ENCODE measurements around the gene EFCAB12. TPM values are rescaled to one million over a fixed set of nuclear protein-coding genes. Genes with fewer than 3 reads are reported as not detected.

The EFCAB12 gene
- total RNA-seq, 1 experiment from 2014 or later, result 0.54 TPM

DNA sequence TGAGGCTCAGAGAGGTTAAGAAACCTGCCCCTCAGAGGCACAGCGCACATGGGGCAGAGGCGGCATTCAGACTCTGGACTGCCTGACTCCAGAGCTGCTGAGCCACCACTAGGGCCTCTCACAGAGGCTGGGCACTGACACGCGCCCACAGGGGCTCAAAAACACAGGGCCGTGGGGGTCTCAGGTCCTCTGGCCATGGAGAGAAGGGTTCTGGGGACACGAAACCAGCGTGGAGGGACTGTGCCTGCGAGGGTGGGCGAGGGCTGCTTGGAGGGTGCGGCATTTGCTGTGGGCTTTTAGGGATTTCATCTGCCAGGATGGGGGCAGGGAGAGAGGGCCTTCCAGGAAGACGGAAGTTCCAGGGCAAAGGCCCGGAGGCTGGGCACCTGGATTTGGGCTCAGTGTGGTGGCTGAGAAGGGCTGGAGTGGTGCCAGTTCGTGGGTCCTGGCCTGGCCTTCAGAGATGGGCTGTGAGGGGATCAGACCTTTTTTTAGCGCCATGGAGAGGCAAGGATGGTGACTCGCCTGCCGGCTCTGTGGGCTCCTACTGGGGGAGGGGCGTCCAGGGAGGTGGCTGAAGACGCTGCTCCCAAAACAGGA is 69.6 kb downstream of the EFCAB12 start:
- intact Hi-C loops (cut with micrococcal nuclease; ENCODE audit: unreplicated experiment) (no loop called here), in situ Hi-C loops (cut with HindIII; ENCODE audit: low pct_unique_long_range_greater_than_20kb, low sequenced_read_pairs) (no loop called here)
- no peaks in the 10 kb centered on the region for H3K27me3 ChIP-seq (ENCODE audit: control insufficient read depth, insufficient read depth, low read length)
- H3K36me3 ChIP-seq (ENCODE audit: control insufficient read depth, insufficient read depth, low read length), result no peaks in the 10 kb centered on the region
- no peaks in the 10 kb centered on the region for H3K9me3 ChIP-seq (ENCODE audit: control insufficient read depth, insufficient read depth, low read depth, low read length)
- ATAC-seq (peak; percentile 61), DNase-seq (ENCODE audit: low read depth, low spot score) (no peak)
- TF ChIP-seq, protein P1, sequence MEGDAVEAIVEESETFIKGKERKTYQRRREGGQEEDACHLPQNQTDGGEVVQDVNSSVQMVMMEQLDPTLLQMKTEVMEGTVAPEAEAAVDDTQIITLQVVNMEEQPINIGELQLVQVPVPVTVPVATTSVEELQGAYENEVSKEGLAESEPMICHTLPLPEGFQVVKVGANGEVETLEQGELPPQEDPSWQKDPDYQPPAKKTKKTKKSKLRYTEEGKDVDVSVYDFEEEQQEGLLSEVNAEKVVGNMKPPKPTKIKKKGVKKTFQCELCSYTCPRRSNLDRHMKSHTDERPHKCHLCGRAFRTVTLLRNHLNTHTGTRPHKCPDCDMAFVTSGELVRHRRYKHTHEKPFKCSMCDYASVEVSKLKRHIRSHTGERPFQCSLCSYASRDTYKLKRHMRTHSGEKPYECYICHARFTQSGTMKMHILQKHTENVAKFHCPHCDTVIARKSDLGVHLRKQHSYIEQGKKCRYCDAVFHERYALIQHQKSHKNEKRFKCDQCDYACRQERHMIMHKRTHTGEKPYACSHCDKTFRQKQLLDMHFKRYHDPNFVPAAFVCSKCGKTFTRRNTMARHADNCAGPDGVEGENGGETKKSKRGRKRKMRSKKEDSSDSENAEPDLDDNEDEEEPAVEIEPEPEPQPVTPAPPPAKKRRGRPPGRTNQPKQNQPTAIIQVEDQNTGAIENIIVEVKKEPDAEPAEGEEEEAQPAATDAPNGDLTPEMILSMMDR (IDR thresholded peaks at IDR 0.05), result no peak
- TF ChIP-seq, protein P2, sequence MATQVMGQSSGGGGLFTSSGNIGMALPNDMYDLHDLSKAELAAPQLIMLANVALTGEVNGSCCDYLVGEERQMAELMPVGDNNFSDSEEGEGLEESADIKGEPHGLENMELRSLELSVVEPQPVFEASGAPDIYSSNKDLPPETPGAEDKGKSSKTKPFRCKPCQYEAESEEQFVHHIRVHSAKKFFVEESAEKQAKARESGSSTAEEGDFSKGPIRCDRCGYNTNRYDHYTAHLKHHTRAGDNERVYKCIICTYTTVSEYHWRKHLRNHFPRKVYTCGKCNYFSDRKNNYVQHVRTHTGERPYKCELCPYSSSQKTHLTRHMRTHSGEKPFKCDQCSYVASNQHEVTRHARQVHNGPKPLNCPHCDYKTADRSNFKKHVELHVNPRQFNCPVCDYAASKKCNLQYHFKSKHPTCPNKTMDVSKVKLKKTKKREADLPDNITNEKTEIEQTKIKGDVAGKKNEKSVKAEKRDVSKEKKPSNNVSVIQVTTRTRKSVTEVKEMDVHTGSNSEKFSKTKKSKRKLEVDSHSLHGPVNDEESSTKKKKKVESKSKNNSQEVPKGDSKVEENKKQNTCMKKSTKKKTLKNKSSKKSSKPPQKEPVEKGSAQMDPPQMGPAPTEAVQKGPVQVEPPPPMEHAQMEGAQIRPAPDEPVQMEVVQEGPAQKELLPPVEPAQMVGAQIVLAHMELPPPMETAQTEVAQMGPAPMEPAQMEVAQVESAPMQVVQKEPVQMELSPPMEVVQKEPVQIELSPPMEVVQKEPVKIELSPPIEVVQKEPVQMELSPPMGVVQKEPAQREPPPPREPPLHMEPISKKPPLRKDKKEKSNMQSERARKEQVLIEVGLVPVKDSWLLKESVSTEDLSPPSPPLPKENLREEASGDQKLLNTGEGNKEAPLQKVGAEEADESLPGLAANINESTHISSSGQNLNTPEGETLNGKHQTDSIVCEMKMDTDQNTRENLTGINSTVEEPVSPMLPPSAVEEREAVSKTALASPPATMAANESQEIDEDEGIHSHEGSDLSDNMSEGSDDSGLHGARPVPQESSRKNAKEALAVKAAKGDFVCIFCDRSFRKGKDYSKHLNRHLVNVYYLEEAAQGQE (IDR thresholded peaks at IDR 0.05; ENCODE audit: insufficient read depth in 1 of 2, low read depth in 2 of 2, low read length in 1 of 2), result no peak
- TF ChIP-seq POLR2AphosphoS5 (IDR thresholded peaks at IDR 0.05; ENCODE audit: low read depth, low read length), result no peak
- no peak for TF ChIP-seq SIN3A (IDR thresholded peaks at IDR 0.05; ENCODE audit: borderline replicate concordance, insufficient read depth, low read depth, low read length)
- TF ChIP-seq TCF7L2 (IDR thresholded peaks at IDR 0.05; ENCODE audit: low read depth, low read length), result no peak
- POLR2A ChIA-PET, result no interaction called here
- no TSS peak for BruUV-seq (replicated peaks)
- H3K4me1 ChIP-seq (ENCODE audit: control insufficient read depth, insufficient read depth, low read length), result no peaks in the 10 kb centered on the region; the same call in 1 of the 2 replicates
- H3K4me3 ChIP-seq (ENCODE audit: low read depth in 2 of 2, low read length in 2 of 2), result no peak overlapping the region
- H3K27ac ChIP-seq (ENCODE audit: low read length), result no peak overlapping the region
- CTCF ChIA-PET, result no interaction called here

DNA sequence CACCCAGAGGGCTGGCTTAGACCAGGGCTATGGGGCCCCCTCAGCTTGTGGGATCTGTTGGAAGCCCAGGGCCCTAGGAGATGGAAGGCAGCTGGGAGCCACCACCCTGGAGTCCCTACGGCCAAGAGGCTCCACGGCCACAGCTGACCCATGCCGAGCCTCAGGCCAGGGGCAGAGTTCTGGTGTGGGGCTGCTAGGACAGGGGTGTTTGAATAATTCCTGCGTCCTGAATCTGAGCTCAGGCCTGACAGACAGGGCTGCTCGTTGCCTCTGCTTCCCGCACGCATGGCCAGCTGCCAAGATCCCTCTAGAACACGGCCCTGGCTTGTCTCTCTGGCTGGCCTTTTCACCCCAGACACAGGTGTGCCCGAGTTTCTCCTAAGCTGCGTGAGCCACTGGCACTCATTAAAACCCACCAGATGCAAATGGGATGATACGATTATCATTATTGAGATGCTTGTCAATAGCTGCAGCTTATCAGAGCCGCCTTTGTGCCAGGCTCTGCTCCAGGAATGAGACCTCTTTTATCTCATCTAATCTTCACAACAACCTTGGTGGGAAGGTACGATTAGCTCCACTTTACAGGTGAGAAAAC is 70.2 kb downstream of the EFCAB12 start:
- DNase-seq (ENCODE audit: low read depth, low spot score) (no peak), ATAC-seq (no peak)
- POLR2A ChIA-PET, result interaction anchor here (0.5 kb wide), 1 partner anchor 80 kb away, joined by 4 read pairs; no protein-coding TSS in a partner anchor
- H3K27me3 ChIP-seq (ENCODE audit: control insufficient read depth, insufficient read depth, low read length), result no peaks in the 10 kb centered on the region
- no peak overlapping the region for H3K4me3 ChIP-seq (ENCODE audit: low read depth in 2 of 2, low read length in 2 of 2)
- no TSS peak for BruUV-seq (replicated peaks)
- H3K36me3 ChIP-seq (ENCODE audit: control insufficient read depth, insufficient read depth, low read length), result no peaks in the 10 kb centered on the region
- TF ChIP-seq, protein P2 (IDR thresholded peaks at IDR 0.05; ENCODE audit: insufficient read depth in 1 of 2, low read depth in 2 of 2, low read length in 1 of 2), result no peak
- TF ChIP-seq, protein P1 (IDR thresholded peaks at IDR 0.05), result no peak
- TF ChIP-seq SIN3A (IDR thresholded peaks at IDR 0.05; ENCODE audit: borderline replicate concordance, insufficient read depth, low read depth, low read length) (no peak), POLR2AphosphoS5 (IDR thresholded peaks at IDR 0.05; ENCODE audit: low read depth, low read length) (no peak), TCF7L2 (IDR thresholded peaks at IDR 0.05; ENCODE audit: low read depth, low read length) (no peak)
- intact Hi-C loops (cut with micrococcal nuclease; ENCODE audit: unreplicated experiment) (no loop called here), in situ Hi-C loops (cut with HindIII; ENCODE audit: low pct_unique_long_range_greater_than_20kb, low sequenced_read_pairs) (no loop called here)
- H3K9me3 ChIP-seq (ENCODE audit: control insufficient read depth, insufficient read depth, low read depth, low read length), result no peaks in the 10 kb centered on the region
- no peak overlapping the region for H3K27ac ChIP-seq (ENCODE audit: low read length)
- CTCF ChIA-PET, result no interaction called here
- no peaks in the 10 kb centered on the region; the same call in 1 of the 2 replicates for H3K4me1 ChIP-seq (ENCODE audit: control insufficient read depth, insufficient read depth, low read length)

Data from Panc1 (cell line).